Activated CD4-positive, alpha-beta T cell treated with anti-CD3 and anti-CD28 coated beads for 24 hours (primary cell): Measurements from ENCODE around the gene KLK14.

Source experiments
- DNase-seq, 2 donors: peaks; one replicate each; pipeline ENCODE4 v3.0.0-alpha.2; 2020; ENCODE audit warnings: low read depth in 2 of 2

The KLK14 gene

DNA sequence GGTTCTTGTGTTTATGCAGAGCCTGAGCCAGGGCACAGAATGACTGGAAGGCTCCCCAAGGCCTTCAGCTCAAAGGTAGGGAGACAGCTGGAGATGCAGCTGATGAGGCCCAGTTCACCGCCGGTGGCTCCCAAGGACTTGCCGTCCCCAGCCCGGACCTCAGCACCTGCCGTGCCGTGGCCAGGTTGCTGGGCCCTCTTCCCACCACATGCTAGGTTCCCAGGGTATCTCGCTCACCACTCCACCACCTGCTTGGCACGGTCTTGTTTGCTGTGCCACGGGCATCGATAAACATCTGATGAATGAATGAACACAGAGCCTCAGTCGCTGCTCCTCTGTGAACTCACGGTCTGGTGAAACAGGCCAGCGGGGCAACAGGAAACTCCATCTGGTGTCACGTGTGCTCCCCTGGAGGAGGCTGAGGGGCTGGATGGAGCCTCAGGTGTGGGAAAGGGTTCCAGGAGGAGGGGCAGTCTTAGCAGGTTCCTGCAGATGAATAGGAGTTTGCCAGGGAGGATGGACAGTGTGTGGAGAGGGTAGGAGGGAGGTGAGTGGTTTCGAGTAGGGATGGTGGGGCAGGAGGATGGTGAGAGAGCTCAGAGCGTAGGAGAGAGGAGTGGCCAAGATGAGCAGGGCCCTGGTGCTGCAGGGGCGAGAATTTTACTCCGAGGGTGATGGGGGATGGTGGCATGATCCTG, 3.6 kb upstream of the KLK14 start:
- DNase-seq: no peak

DNA sequence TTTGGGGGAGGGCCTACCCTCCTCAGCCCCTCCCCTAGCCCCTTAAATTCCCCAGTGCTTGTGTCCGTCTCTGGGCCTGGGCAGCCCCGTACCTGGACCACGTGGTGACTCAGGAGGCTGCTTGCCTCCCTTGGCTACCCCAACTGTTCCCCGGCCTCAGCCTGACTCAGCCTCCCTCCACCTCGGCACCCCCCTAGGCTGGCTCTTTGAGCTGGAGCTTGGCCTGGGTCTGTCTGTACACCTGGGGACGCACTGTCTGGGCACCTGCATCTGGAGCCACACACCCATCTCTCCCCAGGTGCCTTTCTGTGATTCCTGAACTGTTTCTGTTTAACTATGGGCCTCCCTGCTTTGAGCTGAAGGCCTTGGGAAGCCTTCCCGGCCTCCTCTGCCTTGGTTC, 1.8 kb upstream of the KLK14 start:
- no peak for DNase-seq

DNA sequence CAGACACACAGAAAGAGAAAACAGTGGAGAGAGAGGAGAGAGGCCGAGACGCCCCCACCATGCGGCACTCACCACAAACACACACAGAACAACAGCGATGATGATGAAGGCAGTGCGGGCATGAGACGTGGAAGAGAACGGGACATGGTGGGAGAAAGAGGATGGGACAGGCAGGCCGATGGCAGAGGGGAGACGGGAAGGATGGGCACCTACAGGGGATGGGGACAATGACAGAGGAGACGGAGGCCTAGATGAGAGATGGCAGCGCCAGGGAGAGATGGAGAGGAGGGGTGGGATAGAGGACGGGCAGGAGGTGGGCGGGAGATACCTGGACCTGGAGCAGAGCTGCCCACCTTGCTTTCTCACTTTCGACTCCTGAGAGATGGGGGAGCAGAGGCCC, 1.1 kb upstream of the KLK14 start:
- no peak for DNase-seq

DNA sequence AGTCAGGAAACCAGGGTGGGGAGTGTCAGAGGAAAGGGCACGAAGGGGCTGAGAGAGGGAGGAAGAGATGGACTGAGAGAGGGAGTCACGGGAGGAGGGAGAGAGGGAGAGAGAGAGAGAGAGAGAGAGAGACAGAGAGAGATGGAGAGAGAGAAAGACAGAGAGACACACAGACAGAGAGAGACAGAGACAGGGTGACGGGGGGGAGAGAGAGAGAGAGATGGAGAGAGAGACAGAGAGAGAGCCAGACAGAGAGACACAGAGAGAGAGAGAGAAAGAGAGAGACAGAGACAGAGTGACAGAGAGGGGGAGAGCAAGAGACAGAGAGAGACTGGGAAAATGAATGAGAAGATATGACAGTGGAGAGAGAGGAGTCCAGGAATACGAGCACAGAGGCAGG, 494 bp upstream of the KLK14 start:
- DNase-seq: no peak

DNA sequence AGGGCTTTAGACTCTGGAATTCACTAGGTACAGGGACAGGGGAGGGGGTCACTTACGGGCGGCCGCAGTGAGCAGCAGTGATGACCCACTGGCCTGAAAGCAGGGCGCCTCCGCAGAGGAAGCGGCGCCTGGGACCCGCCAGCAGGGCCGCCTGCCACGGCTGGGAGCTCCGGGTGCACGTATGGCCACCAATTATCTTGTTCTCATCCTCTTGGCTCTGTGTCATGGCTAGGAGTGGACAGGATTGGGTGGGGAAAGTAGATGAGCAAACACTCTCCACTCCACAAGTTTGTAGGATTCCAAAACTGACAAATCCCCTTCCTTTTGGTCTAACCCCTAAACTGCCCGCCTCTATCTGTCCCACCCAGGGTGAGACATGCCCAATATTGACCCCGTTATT, 1.2 kb downstream of the KLK14 start:
- no peak for DNase-seq

DNA sequence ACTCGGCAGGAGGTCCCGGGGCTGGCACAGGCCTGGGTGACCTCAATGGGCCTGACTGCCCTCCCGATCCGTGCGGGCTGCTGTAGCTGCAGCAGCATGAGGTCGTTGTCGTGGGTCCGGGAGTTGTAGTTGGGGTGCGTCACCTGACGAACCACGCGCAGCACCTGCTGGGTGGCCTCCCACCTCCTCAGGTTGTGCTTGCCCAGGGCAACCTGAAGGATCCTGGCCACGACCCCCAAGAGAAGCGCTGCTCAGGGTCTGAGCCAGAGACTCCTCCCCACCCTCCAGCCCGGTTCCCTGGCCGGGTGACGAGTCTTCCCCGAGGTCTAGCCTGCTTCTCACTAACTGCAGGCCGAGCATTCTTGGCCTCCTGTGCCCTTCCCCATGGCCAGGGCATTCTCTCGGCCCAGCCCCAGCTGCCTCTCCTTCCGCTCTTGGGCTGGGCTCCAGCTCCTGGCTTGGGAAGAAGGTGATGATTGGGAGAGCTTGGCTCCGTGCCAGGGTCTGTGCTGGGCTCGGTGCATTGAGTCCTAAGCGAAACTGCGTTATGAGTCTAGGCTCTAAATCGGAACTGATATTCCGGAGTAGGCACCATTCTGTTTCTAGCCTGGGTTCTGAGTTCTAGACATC, 3.1 kb downstream of the KLK14 start:
- DNase-seq: no peak

DNA sequence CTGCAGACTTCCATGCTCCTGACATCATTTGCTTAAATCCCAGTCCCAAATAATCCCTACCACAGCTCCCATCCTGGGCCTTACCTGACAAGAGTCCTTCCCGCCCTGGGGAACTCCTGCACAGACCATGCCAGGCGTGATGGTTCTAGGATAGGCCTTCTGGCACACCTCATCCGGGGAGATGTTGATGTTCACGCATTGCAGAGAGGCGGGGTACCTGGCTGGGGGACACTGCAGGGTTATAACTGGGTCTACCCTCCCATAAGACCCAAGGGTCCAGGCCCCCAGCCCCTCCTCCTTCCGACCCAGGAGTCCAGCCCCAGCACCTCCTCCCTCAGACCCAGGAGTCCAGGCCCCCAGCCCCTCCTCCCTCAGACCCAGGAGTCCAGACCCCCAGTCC, 4.0 kb downstream of the KLK14 start:
- DNase-seq: no peak

DNA sequence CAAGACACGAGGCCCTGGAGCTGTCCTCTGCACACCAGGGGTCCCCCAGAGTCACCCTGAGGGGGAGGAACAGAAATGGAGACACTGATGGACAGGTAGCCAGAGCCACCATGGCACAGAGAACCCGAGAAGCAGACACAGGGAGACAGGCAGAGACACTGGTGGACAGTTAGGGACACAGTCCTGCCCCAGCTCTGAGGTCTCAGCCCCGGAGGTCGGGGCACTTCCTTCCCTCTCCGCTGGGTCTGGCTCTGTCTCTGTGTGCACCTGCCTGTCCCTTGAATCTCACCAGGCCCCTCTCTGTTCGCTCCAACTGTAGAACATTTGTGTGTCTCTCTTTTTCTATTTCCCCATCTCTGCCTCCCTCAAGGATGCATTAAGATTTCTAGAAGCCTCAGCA, 4.6 kb downstream of the KLK14 start:
- no peak for DNase-seq

DNA sequence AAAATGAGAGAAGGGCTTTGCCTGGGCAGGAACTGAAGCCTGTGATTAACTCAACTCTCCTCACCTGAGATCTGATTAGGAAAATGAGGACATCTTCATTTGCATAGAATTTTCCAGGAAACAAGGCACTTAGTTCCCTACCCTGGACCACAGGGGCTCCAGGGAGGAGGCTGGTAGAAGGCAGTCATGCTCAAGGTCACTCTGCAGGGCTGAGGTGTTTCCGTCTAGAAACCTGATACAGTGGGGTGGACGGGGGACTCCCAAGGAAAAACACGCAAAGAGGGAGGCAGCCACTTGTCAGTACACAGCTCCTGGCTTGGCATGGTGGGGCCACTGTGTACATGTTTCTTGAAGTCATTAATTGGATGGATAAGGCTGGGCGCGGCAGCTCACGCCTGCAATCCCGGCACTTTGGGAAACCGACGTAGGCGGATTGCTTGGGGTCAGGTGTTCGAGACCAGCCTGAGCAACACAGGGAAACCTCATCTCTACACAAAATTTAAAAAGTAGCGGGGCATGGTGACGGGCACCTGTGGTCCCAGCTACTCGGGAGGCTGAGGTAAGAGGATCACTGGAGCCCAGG, 6.0 kb downstream of the KLK14 start:
- no peak for DNase-seq

DNA sequence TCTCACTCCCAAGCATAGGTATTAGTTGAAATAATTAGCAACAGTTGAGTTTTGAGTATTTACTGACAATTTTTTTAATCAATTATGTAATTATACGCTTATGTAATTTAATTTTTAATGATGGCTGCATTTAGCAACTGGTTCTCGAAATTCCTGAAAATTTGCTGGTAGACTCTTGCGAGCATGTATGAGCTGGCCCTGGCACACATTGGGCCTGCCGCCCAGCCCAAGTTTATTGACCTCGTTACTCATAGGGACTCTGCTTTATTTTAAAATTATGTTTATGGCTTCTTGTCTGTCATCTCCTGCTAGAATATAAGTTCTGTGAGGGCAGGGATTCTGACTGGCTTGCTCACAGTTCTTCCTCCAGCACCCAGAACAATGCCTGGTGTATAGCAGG, 6.7 kb downstream of the KLK14 start:
- no peak for DNase-seq

DNA sequence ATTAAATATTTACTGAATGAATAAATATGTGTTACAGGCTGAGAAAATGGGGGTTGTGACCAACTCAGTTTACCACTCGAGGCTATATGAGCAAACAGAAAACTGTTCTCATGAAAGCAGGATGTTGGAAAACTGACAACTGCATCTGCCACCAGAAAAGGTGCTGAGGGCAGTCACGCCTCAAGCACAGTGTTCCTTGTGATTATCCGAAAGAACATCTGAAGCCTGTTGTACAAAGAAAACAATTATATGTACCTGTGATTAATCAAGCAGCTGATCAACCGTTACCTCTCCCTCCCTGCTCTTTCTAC, 11.6 kb downstream of the KLK14 start:
- DNase-seq: no peak

DNA sequence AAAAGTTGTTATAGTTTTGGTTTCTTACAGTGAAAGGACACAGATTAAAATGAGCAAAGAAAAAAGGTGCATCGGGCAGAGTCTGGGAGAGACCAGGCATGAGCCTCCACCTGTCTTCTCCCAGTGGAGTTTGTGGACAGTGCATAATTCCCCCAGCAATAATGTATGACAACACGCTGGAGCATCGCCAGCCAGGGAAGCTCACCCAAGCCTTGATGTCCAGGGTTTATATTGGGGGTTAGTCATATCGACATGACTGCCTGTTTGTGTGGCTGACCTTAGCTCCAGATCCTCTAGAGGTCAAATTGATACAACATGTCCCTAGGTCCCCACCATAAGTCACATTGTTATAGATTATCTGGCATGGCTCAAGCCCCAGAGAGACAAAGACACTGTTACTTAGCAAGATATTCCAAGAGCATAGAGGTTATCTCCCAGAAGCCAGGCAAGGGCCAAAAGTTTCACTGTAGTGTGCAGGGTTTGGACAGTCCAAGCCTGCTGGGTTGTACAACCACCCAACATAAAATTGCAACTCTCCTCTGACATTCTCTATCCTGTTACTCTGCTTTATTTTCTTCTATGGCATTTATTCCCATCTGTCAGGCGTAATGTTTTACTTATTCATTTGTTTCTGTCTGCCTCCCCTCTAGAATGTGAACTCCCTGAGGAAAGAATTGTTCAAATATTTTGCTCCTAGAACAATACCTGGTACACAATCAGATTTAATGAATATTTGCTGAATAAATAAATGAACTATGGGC, 12.2 kb downstream of the KLK14 start:
- no peak for DNase-seq

DNA sequence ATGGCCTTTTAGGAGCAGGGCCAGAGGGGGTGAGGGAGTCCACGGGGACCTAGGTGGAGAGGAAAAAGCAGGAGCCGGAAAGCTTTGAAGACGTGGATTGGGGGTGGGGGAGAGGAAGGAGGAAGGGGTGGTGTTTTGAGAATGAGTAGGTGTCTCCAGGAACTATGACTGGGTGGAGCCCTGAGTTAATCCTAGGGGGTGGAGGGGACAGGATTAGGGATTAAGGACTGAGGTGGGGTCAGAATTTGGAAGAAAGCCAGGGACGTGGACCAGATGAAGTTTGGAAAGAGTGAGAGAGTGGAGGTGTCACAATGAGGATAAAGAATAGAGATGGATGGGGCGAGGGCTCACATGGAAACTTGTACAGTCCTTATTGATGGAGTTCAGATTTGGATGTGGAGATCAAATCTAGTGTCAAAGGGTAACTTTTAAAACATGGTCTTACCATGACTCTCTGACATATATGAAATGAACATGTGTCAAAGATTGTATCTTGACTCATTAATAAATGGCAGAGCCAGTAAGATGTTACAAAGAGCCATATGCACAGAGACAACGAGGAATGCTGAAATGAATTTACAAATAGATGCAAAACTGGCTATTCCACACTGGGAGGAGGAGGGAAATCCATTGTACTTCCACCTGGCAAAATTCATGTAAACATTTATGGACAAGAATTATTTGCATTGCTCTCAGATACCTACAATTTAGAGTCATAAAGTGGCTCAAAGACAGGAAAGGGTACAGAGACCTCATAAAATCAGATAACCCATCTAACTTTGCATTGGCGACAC, 16.1 kb downstream of the KLK14 start:
- DNase-seq: no peak

DNA sequence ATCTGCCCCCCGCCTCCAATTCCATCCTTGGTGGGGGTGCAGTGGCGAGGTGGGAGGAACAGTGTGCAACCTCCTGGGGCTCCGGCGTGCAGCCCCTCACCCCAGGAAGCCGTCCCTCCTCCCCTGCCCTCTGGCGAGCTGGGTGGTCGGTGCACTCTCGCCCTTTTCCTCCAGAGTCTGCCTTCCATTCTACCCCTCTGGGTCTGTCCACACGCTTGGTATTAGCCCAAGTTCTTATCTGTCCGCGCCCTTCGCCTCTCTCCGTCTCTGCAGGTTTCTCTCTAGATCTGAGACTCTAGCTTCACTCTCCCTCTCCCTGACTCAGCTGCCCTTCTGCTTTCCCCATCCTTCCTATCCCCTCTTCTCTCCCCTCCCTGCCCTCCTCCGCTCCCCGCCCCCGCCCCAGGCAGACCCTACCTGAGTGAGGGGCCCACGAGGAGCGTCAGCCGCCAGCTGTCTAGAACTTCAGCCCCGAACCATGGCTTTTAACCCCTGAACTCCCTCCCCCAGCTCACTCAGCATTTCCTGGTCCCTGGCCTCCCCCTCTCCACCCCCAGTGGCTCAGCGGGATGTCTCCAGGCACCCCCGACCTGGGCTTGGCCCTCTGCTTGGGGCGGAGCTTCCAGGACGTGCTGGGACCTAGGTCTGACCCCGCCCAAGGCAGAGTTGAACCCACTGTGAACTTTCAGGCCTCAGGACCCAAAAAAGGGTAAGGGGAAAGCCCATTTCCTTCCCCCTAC, 17.3 kb downstream of the KLK14 start:
- no peak for DNase-seq

DNA sequence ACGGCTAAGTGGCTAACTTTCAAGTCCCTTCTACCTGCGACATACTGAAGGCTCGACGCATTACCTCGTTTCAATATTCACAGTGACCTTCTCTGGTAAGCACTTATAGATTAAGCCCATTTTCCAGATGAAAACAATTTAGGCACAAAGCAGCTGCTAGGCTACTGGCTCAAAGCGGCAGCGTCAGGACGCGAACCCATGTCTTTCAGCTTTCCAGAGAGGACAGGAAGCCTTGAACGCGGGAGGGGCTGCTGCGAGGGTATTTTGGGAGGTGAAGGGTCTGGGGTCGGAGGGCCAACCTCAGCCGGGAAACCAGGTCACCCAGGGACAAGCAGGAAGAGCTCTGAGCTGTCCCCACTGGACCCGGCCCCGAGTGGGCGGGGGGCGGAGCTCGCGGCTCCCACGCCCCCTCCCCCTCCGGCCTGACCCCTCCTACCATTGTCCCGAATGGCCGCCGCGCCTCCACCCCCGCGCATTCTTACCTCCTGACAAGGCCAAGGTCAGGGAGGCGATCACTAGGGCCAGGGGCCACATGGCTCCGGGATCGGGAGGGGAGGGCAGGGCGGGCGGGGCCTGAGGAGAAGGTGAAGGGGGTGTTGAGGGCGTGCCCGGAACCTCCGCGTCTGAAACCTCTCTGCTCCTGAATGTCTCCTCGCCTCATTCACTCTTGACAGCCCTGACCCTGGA, 18.0 kb downstream of the KLK14 start, which contains the start of gene KLK13:
Gene KLK13, minus strand, starts transcription at position 559 of the 687 bp plus-strand sequence. Its CDS starts 25 bp downstream, at position 534.
- no peak for DNase-seq

DNA sequence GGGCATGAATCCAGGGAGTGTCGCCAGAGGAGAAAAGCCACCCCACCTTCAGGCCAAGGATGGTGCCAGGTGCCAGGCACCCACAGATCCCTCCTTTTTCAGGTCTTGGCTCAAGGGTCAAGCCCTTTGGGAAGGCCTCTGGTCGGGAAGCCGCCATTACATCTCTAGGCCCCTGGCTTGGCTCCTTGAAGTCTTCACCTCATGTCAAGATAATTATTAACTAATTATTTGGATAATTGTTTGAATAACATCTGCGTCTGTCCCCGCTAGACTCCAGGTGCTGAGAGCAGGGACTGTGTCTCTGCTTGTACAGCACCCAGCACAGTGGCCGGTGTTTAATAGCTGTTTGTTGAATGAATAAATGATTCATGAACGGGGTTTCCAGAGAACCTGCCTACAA, 19.0 kb downstream of the KLK14 start:
- DNase-seq: no peak

DNA sequence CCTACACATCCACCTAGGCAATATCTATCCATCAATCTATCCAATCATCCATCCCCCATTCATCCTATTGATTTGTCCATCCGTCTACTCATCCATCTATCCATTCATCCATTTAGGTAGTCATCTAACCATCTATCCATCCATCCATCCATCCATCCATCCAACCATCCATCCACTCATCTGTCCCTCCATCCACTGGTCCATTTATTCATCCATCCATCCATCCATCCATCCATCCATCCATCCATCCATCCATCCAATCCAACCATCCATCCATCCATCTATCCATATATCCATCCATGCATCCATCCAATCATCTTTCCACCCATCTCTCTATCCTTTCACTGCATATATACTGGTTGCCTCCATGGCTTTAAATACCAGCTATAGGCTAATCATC, 21.7 kb downstream of the KLK14 start:
- no peak for DNase-seq

DNA sequence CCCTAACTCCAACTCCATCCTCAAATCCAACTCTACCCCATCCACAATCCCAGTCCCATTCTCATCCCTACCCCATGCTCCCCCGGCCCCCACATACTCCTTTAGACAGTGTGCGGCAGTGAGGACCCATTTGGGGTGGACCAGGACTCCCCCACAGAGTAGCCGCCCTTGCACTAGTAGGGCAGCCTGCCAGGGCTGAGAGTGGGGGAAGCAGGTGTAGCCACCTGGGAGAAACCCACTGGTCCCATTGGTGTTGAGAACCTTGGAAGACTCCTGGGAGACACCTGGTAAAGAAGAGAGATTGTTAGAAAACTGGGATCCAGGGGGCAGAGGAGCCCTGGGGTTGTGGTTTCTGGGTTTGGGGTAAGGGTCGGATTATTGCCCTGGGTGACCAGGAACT, 22.4 kb downstream of the KLK14 start:
- DNase-seq: no peak

DNA sequence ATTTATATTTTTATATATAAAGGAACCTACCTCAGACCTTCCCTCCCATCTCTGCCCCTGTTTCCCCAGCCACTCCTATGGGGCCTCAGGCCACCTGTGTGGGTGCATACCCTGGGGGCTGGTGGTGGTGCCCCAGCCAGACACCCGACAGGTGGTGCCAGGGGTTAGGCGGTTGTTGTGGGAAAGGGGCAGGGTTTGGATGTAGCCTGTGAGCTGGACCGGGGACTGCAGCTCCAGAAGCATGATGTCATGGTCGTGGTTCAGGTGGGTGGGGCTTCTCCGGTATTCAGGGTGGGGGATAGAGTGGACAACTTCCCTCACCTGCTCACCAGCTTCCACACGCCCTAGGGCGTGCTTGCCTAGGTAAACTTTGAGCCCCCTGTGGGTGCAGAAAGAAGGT, 23.0 kb downstream of the KLK14 start:
- no peak for DNase-seq

DNA sequence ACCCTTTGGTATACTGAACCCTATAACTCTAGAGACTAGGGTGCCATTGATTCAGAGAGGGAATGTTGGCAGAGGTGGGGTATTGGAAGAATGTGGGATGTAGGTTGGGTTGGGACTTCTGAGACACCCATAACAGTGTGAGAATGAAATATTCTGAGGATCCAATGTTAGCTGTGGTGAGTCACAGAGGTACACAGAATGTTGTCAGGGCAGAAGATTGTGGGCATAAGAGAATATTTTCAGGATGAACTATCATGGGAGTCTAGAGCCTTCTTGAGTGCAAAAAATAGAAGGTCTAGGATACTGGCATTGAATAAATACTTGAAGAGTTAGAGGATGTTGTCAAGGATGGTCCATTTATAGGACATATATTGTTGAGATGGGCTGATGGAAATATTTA, 26.8 kb downstream of the KLK14 start:
- no peak for DNase-seq

DNA sequence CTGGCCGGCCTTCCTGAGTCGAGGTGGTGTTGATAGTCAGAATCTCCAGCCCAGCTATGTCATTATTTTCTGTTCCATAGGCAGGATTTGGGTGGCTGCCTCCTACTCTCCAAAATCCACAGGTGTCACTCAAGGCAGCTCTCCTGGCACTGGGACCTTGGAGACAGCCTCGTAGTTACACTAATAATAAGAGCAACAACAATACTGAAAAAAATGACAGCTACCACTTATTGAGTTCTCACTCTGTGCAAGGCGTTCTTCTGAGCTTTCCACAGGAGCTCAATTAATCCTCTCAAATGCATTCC, 35.7 kb downstream of the KLK14 start:
- no peak for DNase-seq
